GM23338 (cell line): ENCODE data around the gene CEACAM3. TPM values are rescaled to one million over a fixed set of nuclear protein-coding genes. Genes with fewer than 3 reads are reported as not detected.

Experiments
- ATAC-seq: fragments of 200-7000 bp; cut with Tn5 transposase; 3 replicates; pipeline ENCODE4 v1.9.1; 2020
- DNase-seq: peaks from one replicate; pipeline ENCODE4 v3.0.0-alpha.2; 2015; ENCODE audit warnings: low spot score
- H2AFZ ChIP-seq: fragments of 200-600 bp; sonication (generic); 2 replicates; pipeline ENCODE4 v1.8.0; 2016; ENCODE audit warnings: antibody characterized with exemption, mild to moderate bottlenecking, moderate library complexity
- H3F3A ChIP-seq: fragments of 200-600 bp; sonication (generic); replicated peaks from 2 replicates; pipeline ENCODE4 v1.8.0; 2017; ENCODE audit warnings: antibody characterized with exemption, mixed run types, low read depth
- H3K27ac ChIP-seq: fragments of 200-600 bp; sonication (generic); 2 replicates; pipeline ENCODE4 v1.6.1; 2016; ENCODE audit warnings: low read depth
- H3K27me3 ChIP-seq: fragments of 200-600 bp; sonication (generic); 2 replicates; pipeline ENCODE4 v1.8.0; 2016; ENCODE audit warnings: mild to moderate bottlenecking, mixed run types, moderate library complexity; ENCODE audit not compliant: insufficient read depth
- H3K36me3 ChIP-seq: fragments of 200-600 bp; sonication (generic); 2 replicates; pipeline ENCODE4 v1.8.0; 2016; ENCODE audit warnings: mild to moderate bottlenecking; ENCODE audit not compliant: insufficient read depth
- H3K4me1 ChIP-seq: fragments of 200-600 bp; sonication (generic); 2 replicates; pipeline ENCODE4 v1.8.0; 2016; ENCODE audit warnings: mild to moderate bottlenecking, moderate library complexity; ENCODE audit not compliant: insufficient read depth
- H3K4me2 ChIP-seq: fragments of 200-600 bp; sonication (generic); 2 replicates; pipeline ENCODE4 v1.7.1; 2017; ENCODE audit warnings: mixed run types
- H3K4me3 ChIP-seq: fragments of 200-600 bp; sonication (generic); 2 replicates; pipeline ENCODE4 v1.6.1; 2016; ENCODE audit warnings: mixed run types
- H3K79me2 ChIP-seq: fragments of 200-600 bp; sonication (generic); replicated peaks from 2 replicates; pipeline ENCODE4 v1.8.0; 2017; ENCODE audit warnings: mild to moderate bottlenecking; ENCODE audit not compliant: insufficient read depth
- H3K9me2 ChIP-seq: fragments of 200-600 bp; sonication (generic); 2 replicates; pipeline ENCODE4 v1.8.0; 2017; ENCODE audit not compliant: insufficient read depth
- H4K20me1 ChIP-seq: fragments of 200-600 bp; sonication (generic); replicated peaks from 2 replicates; pipeline ENCODE4 v1.8.0; 2017; ENCODE audit warnings: mild to moderate bottlenecking; ENCODE audit not compliant: insufficient read depth
- H3K27ac Mint-ChIP-seq: 2 replicates; pipeline ENCODE4 v1.8.0; 2020; ENCODE audit warnings: inconsistent platforms, mild to moderate bottlenecking, moderate library complexity, mixed read lengths
- H3K27me3 Mint-ChIP-seq: 3 replicates; pipeline ENCODE4 v1.8.0; 2022; ENCODE audit warnings: low read depth, mild to moderate bottlenecking, moderate library complexity, mixed read lengths, inconsistent platforms; ENCODE audit not compliant: insufficient read depth, poor library complexity
- H3K36me3 Mint-ChIP-seq: 3 replicates; pipeline ENCODE4 v1.8.0; 2021; ENCODE audit warnings: low read depth, mild to moderate bottlenecking, inconsistent platforms, moderate library complexity, mixed read lengths
- H3K4me1 Mint-ChIP-seq: 3 replicates; pipeline ENCODE4 v1.8.0; 2020; ENCODE audit warnings: mild to moderate bottlenecking, inconsistent platforms, mixed read lengths
- H3K4me3 Mint-ChIP-seq: 3 replicates; pipeline ENCODE4 v1.8.0; 2021; ENCODE audit warnings: moderate library complexity, mild to moderate bottlenecking, inconsistent platforms, mixed read lengths
- H3K9me3 Mint-ChIP-seq: 3 replicates; pipeline ENCODE4 v1.8.0; 2020; ENCODE audit warnings: moderate library complexity, mild to moderate bottlenecking, inconsistent platforms, mixed read lengths
- CREB1 ChIP-seq: fragments of 250-450 bp; sonication (Bioruptor Pico); IDR thresholded peaks from 2 replicates; pipeline ENCODE4 v1.5.0; 2020; ENCODE audit warnings: low read depth, mild to moderate bottlenecking, moderate library complexity
- CTCF ChIP-seq, 2 experiments: fragments of 200-600 bp in 1 of 2; sonication (generic) in 1 of 2; conservative IDR thresholded peaks; 2 replicates each; pipeline versions ENCODE4 v1.5.1 to v1.6.1; 2016 to 2017; ENCODE audit warnings: antibody characterized with exemption in 2 of 2, low read depth in 2 of 2, mild to moderate bottlenecking in 2 of 2, moderate library complexity in 1 of 2
- ETS1 ChIP-seq: IDR thresholded peaks from 2 replicates; pipeline ENCODE4 v1.6.1; 2016; ENCODE audit warnings: antibody characterized with exemption
- EZH2phosphoT487 ChIP-seq: fragments of 200-600 bp; sonication (generic); IDR thresholded peaks from one replicate; pipeline ENCODE4 v1.8.1; 2018; ENCODE audit warnings: antibody characterized with exemption; ENCODE audit not compliant: unreplicated experiment
- NANOG ChIP-seq: IDR thresholded peaks from 2 replicates; pipeline ENCODE4 v1.6.1; 2016; ENCODE audit warnings: antibody characterized with exemption, borderline replicate concordance
- POLR2AphosphoS5 ChIP-seq: IDR thresholded peaks from 2 replicates; pipeline ENCODE4 v1.6.1; 2016; ENCODE audit warnings: antibody characterized with exemption, low read depth
- REST ChIP-seq: IDR thresholded peaks from one replicate; pipeline ENCODE4 v1.6.1; 2018; ENCODE audit warnings: antibody characterized with exemption; ENCODE audit not compliant: unreplicated experiment
- STAT1 ChIP-seq: IDR thresholded peaks from one replicate; pipeline ENCODE4 v1.6.1; 2016; ENCODE audit warnings: antibody characterized with exemption; ENCODE audit not compliant: unreplicated experiment
- ZNF331 ChIP-seq: fragments of 250-450 bp; sonication (Bioruptor Pico); IDR thresholded peaks from 2 replicates; pipeline ENCODE4 v1.5.0; 2020; ENCODE audit warnings: low read depth, mild to moderate bottlenecking, moderate library complexity
- ZNF462 ChIP-seq: fragments of 250-450 bp; sonication (Bioruptor Pico); IDR thresholded peaks from 2 replicates; pipeline ENCODE4 v1.5.0; 2020; ENCODE audit warnings: mild to moderate bottlenecking, moderate library complexity
- polyA plus RNA-seq: library from polyadenylated mRNA; unstranded; fragments of >200 nt; fragmentation: Nextera tagmentation; extraction: Ambion mirVana; gene quantifications from 2 replicates; pipeline ENCODE4 v1.2.1, GENCODE V29; 2016
- total RNA-seq: library from RNA; depleted of rRNA; stranded (reverse); fragments of >200 nt; shearing (Covaris generic); gene quantifications from 2 replicates; pipeline ENCODE4 v1.2.3, GENCODE V29; 2014

The CEACAM3 gene
- total and polyA plus RNA-seq, 2 experiments from 2014 or later = not detected

GRCh38 chr19:41801792-41802211 lies 5.4 kb downstream of the CEACAM3 start (continued):
- TF ChIP-seq ZNF462 = no peak
- no peak for TF ChIP-seq STAT1
- no peak for TF ChIP-seq CTCF (conservative IDR thresholded peaks at IDR 0.05; ENCODE audit: low read depth in 2 of 2)

GRCh38 chr19:41802770-41803169 lies 6.4 kb downstream of the CEACAM3 start:
- Histone ChIP-seq H3K9me2 (no peaks in the 10 kb centered on the region), H3K27me3 (no peaks in the 10 kb centered on the region), H3K4me3 (no peak overlapping the region), H3K79me2 (no peaks in the 10 kb centered on the region), H3K36me3 (no peaks in the 10 kb centered on the region), H3F3A (no peaks in the 10 kb centered on the region), H4K20me1 (no peaks in the 10 kb centered on the region), H2AFZ (no peak overlapping the region; the same call in 1 of the 2 replicates), H3K4me2 (no peak overlapping the region), H3K27ac (no peak overlapping the region), H3K4me1 (no peaks in the 10 kb centered on the region)
- DNase-seq (no peak), ATAC-seq (no peak)
- no peak overlapping the region for H3K4me3 Mint-ChIP-seq
- TF ChIP-seq REST (no peak), STAT1 (no peak), POLR2AphosphoS5 (no peak), ZNF331 (CRISPR knock-in tag) (no peak), NANOG (no peak), ETS1 (no peak), CREB1 (CRISPR knock-in tag) (no peak), EZH2phosphoT487 (no peak)
- H3K36me3 Mint-ChIP-seq = no peaks in the 10 kb centered on the region; the same call in 2 of the 3 replicates
- H3K9me3 Mint-ChIP-seq = peaks cover 10% of the 10 kb centered on the region
- H3K4me1 Mint-ChIP-seq = peaks cover 3% of the 10 kb centered on the region; the same call in 2 of the 3 replicates
- no peak overlapping the region for H3K27ac Mint-ChIP-seq
- H3K27me3 Mint-ChIP-seq = peaks cover 7% of the 10 kb centered on the region
